ENCODE data around the gene DUOX1.

Gene DUOX1

DNA sequence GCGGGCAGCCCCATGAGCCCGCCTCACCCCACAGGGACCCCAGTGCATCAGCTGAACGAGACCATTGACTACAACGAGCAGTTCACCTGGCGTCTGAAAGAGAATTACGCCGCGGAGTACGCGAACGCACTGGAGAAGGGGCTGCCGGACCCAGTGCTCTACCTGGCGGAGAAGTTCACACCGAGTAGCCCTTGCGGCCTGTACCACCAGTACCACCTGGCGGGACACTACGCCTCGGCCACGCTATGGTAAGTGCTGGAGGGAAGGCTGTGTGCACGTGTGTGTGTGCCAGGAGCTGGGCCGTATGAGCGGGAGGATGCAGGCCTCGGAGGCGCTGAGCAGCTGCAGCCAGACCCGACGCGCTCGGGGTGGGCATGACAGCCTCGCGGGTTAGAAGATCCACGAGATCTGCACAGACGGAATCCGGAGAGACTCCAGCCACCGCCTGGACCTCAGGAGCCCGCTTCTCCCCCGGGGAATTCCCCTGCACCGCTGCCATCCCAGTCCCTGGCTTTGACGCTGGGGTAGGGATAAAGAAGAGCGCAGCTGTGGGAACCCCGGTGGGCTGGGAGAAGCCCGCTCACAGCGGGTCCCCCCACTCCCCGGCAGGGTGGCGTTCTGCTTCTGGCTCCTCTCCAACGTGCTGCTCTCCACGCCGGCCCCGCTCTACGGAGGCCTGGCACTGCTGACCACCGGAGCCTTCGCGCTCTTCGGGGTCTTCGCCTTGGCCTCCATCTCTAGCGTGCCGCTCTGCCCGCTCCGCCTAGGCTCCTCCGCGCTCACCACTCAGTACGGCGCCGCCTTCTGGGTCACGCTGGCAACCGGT, 13.1 kb upstream of the DUOX1 start:
- no peak overlapping the region for H3K27ac Mint-ChIP-seq
- H3K27me3 Mint-ChIP-seq (ENCODE audit: low read depth) = peaks cover 81% of the 10 kb centered on the region
- H3K4me1 Mint-ChIP-seq = peaks cover 11% of the 10 kb centered on the region
- H3K9me3 Mint-ChIP-seq = no peaks in the 10 kb centered on the region
- TF ChIP-seq, protein P1, sequence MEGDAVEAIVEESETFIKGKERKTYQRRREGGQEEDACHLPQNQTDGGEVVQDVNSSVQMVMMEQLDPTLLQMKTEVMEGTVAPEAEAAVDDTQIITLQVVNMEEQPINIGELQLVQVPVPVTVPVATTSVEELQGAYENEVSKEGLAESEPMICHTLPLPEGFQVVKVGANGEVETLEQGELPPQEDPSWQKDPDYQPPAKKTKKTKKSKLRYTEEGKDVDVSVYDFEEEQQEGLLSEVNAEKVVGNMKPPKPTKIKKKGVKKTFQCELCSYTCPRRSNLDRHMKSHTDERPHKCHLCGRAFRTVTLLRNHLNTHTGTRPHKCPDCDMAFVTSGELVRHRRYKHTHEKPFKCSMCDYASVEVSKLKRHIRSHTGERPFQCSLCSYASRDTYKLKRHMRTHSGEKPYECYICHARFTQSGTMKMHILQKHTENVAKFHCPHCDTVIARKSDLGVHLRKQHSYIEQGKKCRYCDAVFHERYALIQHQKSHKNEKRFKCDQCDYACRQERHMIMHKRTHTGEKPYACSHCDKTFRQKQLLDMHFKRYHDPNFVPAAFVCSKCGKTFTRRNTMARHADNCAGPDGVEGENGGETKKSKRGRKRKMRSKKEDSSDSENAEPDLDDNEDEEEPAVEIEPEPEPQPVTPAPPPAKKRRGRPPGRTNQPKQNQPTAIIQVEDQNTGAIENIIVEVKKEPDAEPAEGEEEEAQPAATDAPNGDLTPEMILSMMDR (IDR thresholded peaks at IDR 0.05; ENCODE audit: unreplicated experiment in 3 of 3) = no peak
- H3K36me3 Mint-ChIP-seq (ENCODE audit: low read depth) = no peaks in the 10 kb centered on the region
- no peak overlapping the region for H3K4me3 Mint-ChIP-seq

GRCh38 chr15:45117308-45118130, 12.3 kb upstream of the DUOX1 start:
- no peaks in the 10 kb centered on the region for H3K9me3 Mint-ChIP-seq
- TF ChIP-seq, protein P1 (IDR thresholded peaks at IDR 0.05; ENCODE audit: unreplicated experiment in 3 of 3) = no peak
- H3K4me3 Mint-ChIP-seq = peak overlapping the region; percentile 57 to 70 (median 63)
- H3K27ac Mint-ChIP-seq = no peak overlapping the region
- H3K4me1 Mint-ChIP-seq = peaks cover 5% of the 10 kb centered on the region
- H3K27me3 Mint-ChIP-seq (ENCODE audit: low read depth) = peaks cover 77% of the 10 kb centered on the region
- H3K36me3 Mint-ChIP-seq (ENCODE audit: low read depth) = no peaks in the 10 kb centered on the region

- Mint-ChIP-seq H3K4me3 (peak overlapping the region; percentile 57 to 70 (median 63)), H3K9me3 (no peaks in the 10 kb centered on the region), H3K4me1 (peaks cover 5% of the 10 kb centered on the region)
These were observed 11.6 kb upstream of the DUOX1 start for GRCh38 chr15:45118131-45118588.

DNA sequence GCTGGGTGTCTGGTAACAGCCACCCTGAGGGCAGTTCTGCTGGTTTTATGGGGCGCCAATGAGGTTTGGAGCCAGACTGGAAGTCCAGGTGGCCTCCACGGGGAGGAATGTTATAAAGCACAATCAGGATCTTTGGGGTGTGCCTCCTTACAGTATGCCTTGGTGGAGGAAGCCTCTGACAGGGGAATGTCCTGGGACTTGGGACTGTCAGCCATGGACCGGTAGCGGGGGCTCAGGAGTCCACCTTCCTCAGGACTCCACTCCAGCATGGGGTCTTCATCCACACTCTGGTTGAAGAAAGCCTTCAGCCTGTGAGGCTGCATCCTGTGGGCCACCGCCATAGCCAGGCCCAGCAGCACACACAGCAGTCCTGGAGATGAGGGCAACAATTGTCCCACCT, 10.8 kb upstream of the DUOX1 start:
- Mint-ChIP-seq H3K27ac (no peak overlapping the region), H3K27me3 (ENCODE audit: low read depth) (peaks cover 77% of the 10 kb centered on the region), H3K36me3 (ENCODE audit: low read depth) (no peaks in the 10 kb centered on the region), H3K4me1 (peaks cover 5% of the 10 kb centered on the region), H3K4me3 (no peak overlapping the region), H3K9me3 (no peaks in the 10 kb centered on the region)
- TF ChIP-seq, protein P1 (IDR thresholded peaks at IDR 0.05; ENCODE audit: unreplicated experiment in 3 of 3) = no peak

More at GRCh38 chr15:45118131-45118588, 11.6 kb upstream of the DUOX1 start:
- Mint-ChIP-seq H3K27me3 (ENCODE audit: low read depth) (peaks cover 77% of the 10 kb centered on the region), H3K27ac (no peak overlapping the region), H3K36me3 (ENCODE audit: low read depth) (no peaks in the 10 kb centered on the region)
- TF ChIP-seq, protein P1 (IDR thresholded peaks at IDR 0.05; ENCODE audit: unreplicated experiment in 3 of 3) = peak; percentile 98 to 100 (median 100)

DNA sequence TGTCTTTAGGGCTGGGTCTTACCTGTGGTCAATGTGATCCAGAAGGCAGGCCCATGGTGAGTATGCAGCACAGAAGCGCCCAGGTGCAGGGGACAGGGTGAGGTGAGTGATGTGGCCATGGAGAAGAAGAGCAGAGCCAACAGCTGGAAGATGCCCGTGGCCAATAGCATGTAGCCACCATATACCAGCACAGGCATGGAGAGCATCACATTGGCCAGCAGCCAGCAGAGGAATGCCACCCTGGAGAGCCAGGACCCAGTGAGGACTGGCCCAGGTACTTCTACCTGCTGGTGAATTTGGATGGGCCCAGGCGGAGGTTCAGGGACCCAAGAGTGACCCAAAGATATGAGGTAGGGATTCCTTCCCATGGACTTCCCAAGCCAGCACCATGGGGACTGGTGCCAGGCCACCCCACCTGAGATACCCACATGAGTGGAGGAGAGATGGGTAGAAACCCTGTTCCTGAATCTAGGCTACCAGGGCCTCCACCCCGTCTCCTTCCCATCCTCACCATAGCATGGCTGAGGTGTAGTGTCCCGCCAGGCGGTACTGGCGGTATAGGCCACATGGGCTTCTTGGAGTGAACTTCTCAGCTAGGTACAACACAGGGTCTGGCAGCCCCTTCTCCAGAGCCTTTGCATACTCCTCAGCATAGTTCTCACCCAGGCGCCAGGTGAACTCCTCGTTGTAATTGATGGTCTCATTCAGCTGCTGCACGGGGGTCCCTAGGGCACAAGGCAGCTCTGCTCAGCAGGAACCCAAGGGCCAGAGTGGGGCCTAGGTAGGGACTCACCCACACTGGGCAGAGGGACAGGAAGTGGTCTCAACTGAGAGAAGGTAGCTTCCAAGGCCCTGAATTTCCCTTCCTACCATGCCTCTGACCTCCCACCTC, 9.5 kb upstream of the DUOX1 start:
- no peak overlapping the region for H3K4me3 Mint-ChIP-seq
- peaks cover 2% of the 10 kb centered on the region for H3K9me3 Mint-ChIP-seq
- H3K27ac Mint-ChIP-seq = no peak overlapping the region
- no peaks in the 10 kb centered on the region for H3K36me3 Mint-ChIP-seq (ENCODE audit: low read depth)
- peaks cover 5% of the 10 kb centered on the region for H3K4me1 Mint-ChIP-seq
- TF ChIP-seq, protein P1 (IDR thresholded peaks at IDR 0.05; ENCODE audit: unreplicated experiment in 3 of 3) = no peak
- peaks cover 77% of the 10 kb centered on the region for H3K27me3 Mint-ChIP-seq (ENCODE audit: low read depth)
